Stimulated activated CD8-positive, alpha-beta memory T cell treated with anti-CD3 and anti-CD28 coated beads, Interleukin-7, amount 100 ng/mL, for 24 hours (primary cell): ENCODE data around the gene MYO3B.
"Not testable (repeated sequence)": the region's sequence is repeated elsewhere in the genome, so short reads cannot be mapped to it uniquely, and the experiment has no call there.

Experiments
- DNase-seq: peaks from one replicate; pipeline ENCODE4 v3.0.0-alpha.2; 2020; ENCODE audit warnings: low read depth

Gene MYO3B

DNA sequence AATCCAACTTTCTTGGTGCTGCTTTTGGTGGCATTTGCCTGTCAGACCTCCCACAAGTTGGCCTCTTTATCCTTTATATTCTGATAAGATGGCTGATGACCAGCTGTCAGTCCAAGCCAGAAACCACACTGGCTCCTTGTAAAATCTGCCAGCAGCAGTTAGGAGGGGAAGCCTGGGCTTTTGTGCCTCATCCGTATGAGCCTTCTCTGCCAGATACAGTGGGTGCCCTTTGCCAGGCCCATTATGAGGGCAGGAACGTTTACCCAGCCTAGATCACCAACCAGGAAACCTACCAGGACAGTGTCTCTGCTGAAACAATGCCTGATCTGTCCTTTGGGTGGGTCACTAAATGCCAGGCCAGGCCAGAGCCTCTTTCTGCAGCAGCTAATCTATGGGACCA lies 334.3 kb downstream of the MYO3B start:
- no peak for DNase-seq

DNA sequence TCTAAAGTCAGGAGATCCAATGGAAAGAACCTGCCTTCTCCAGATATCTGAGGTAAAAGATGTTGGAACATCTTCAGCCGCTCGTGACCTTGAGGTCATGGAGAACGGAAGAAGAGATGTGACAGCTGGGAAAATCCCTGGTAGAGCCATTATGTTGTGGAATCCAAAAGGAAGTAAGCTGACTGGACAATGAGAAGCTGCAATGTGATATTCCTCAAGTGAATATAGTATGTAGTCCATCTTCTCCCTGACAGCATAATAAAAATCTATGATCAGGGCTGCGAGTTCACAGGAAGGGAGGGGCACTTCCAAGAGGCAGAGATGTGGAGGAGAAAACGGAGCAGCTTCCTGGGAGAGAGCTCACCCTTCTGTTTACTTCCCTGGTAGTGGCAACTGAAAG lies 336.2 kb downstream of the MYO3B start:
- DNase-seq = no peak

GRCh38 chr2:170517538-170517937 lies 339.6 kb downstream of the MYO3B start:
- no peak for DNase-seq

DNA sequence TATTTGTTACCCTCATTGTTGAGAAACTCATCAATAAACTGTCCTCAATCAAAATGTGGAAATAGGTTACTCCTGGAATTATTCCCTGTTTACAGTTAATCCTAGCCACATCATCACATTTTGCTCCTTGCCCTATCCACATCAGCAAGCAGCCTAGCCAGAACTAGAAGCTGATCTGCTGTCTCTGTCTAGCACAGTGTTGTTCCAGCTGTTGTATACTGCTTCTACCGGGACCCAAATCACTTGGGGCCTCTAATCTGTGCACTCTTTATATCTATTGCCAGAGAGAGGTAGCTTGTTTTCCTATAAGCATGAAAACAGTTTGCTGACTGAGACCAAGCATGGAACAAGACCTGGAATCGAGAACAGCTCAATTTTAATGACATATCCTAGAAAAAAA lies 341.0 kb downstream of the MYO3B start:
- DNase-seq = no peak

DNA sequence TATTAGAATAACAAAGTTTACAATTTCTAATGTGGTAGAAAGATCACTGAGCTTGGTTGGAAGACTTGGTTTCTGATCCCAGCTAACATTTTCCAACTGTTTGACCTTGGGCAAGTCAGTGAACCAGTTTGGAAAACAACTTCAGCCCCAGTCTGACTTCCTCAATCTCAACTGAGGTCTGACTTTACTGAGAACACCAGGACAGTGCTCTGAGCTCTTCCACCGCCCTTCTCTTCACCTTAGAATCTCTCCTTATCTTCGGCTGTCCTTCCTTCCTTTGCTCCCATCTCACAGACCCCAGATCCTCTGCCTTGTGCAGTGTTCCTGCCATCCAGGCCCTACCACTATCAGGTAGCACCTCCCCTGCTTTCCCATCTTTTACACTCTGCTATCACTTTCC lies 343.4 kb downstream of the MYO3B start:
- DNase-seq = no peak

DNA sequence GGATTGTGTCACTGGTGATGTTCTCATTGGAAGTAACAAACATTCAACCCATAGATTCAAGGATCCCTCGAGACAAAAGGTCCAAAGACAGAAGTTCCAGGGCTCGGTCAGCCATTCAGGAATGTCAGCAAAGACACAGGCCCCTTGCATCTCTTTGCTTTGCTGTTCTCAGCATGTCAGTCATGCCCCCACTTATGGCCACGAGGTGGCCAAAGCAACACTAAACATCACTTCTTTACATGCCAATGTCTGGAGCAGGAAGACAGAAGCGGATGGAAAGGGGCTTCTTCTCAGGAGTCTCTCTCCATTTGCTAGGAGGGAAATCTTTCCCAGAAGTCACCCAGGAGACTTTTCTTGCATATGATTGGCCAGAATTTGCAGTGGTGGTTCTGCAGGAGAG lies 345.6 kb downstream of the MYO3B start:
- no peak for DNase-seq

DNA sequence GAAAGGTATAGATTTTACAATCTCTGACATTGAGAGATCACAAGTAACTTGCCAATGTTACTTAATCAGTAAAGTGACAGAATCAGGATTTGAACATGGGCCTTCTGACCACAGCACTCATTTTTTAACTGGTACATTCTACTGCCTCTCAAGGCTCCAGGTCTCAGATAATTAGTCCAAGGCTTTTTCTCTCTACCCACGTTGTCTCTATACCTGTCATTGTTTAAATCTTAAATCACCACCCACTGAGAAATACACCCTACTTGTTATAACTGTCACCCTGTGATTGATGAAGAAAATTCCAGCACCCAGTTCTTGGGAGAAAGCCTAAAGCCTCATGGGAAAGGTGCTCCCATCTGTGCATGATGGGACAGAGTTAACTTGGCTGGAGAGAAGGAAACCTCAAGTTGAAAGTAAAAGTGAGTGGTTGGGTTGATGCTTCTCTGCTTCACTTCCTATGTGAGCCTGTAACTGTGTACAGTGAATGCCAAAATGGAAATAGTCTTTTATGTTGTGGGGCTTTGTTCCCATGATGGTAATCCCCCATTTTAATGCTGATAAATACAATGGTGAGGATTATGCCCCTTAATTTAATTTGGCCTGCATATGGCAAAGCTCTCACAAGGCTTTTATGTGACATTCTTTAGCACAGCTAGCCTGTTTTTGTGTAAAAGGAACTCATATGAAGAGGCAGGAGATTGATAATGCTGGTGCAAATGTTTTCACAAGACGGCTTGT lies 347.1 kb downstream of the MYO3B start:
- DNase-seq = no peak

- no peak for DNase-seq
Measured at GRCh38 chr2:170525566-170525900, 347.6 kb downstream of the MYO3B start.

- no peak for DNase-seq
Measured at GRCh38 chr2:170530284-170530745, 352.4 kb downstream of the MYO3B start.

- DNase-seq = no peak
Measured at GRCh38 chr2:170530803-170531564, 353.0 kb downstream of the MYO3B start.

DNA sequence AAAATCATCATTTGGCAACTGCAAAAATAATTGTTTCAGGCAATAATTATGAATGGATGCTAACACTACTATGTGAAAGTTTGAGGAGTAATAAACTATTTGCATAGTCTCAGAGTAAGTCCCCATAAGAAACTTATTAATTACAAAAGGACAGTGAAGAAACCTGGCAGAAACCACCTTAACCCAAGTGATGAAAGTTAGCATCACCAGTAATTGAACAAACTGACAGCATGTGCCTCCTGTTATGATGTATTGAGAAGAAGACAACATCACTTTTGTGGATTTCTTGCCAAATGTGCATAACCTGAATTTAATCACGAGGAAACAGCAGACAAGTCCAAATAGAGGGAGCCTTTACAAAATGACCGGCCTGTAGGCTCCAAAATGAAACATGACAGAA lies 353.9 kb downstream of the MYO3B start:
- DNase-seq = no peak

- DNase-seq = no peak
Measured at GRCh38 chr2:170533156-170533555, 355.2 kb downstream of the MYO3B start.

- DNase-seq = no peak
Measured at GRCh38 chr2:170535552-170535951, 357.6 kb downstream of the MYO3B start.

DNA sequence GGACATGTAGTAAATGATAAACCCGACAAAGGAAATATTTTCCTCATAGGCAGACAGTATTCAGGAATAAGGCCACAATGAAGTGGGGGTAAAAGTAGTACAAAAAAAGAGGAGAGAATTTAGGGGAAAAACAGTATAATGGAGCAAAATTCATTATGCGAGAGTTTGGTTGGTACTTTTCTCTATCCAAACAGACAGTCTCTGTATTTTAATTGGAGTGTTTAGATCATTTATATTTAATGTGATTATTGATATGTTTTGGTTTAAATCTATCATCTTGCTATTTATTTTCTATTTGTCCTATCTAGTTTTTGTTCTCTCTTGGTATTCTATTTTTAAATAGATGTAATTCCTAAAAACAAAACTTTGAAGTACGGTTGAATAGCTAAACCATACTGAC lies 366.9 kb downstream of the MYO3B start:
- DNase-seq = no peak

DNA sequence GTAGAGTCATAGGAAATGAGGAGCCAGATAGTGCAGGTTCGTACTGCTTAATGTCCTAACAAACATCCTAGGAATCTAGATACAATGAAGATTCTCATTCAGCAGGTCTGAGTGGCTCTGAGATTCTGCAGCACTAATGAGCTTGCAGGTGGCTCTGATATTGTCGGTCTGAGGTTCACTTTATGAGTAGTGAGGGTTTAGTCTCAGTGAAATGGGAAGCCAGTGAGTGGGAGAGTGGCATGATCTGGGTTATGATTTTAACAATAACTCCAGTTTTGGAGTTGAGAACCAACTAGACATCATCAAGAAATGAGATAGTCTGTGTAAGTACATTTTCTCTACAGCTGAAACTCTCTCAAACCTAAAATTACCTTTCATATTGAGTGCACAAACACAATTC lies 370.4 kb downstream of the MYO3B start:
- no peak for DNase-seq

GRCh38 chr2:170550501-170550900 lies 372.6 kb downstream of the MYO3B start:
- DNase-seq = no peak

DNA sequence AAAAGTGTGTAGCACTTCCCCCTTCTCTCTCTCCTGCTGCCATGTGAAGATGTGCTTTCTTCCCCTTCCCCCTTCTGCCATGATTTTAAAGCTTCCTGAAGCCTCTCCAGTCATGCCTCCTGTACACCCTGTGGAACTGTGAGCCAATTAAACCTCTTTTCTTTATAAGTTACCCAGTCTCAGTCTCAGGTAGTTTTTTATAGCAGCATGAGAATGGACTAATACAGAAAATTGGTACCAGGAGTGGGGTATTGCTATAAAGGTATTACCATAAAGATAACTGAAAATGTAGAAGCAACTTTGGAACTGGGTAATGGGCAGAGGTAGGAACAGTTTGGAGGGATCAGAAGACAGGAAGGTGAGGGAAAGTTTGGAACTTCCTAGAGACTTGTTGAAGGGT lies 374.0 kb downstream of the MYO3B start:
- DNase-seq = not testable (repeated sequence)

- no peak for DNase-seq
Measured at GRCh38 chr2:170553748-170554147, 375.8 kb downstream of the MYO3B start.

DNA sequence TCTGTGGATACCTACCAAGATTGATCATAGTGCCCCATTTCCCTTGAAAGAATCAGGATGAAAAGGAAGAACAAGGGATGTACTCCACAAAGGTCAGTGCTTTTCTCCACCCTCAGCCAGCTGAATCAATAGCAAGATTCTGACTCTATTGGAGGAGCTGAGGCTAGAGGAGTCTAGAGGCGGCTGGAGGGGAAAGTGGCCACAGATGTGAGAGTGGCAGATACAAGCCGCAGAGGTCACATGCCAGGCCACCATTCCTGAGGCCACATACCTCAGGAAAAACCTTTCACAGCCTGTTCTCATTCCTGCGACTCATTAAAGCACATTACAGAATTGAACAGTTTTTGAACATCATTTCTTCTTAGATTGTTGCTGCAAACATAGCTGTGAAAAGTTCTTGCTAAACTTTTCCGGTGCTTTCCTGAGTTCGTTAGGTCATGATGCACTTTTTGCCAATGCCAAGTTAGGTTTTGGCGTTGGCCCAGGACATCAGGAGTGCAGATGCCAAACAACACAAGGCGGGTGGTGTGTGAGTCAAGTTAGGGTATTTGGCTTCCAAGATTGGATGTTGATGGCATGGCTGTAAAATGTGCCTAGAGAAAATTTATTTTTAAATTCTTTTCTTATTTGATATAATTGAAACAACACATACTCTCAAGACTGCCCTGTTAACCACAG lies 376.5 kb downstream of the MYO3B start:
- no peak for DNase-seq

GRCh38 chr2:170562928-170563327 lies 385.0 kb downstream of the MYO3B start:
- DNase-seq = no peak

DNA sequence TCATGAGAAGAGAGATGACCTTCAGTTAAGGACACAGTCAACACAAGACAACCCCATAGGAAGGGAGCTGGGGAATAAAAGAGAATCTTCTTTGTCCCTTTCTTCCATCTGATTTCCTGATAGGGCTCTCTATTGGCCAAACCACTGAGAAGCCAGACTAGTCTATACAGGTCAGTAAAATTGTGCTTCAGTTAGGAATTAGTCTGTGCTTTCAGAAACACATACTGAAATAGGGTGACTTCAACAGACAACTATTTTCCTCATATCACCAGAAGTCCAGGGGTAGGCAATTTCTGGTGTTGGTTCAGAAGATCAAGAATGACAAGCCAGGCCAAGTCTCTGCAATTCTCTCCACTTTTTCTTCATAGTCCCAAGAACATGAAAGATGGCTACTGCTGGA lies 385.5 kb downstream of the MYO3B start:
- DNase-seq = no peak

DNA sequence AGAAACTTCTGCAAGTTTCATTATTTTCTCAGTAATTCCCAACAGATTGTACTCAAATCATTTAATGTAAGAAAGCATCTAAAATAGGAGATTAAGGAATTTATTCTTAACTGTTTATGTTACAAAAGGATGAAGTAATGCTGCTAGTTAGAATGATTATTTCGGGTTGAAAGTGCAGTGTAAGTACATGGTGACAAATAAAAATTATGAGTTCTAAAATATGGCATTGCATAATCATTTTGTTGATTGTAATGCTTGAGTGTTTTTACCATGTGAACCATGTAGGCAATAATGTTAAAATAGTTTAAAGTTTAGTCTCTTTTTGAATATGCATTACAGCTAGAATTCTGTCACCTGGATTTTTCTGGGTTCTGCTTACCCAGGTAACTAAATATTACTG lies 388.2 kb downstream of the MYO3B start:
- no peak for DNase-seq

- DNase-seq = no peak
Measured at GRCh38 chr2:170567429-170567828, 389.5 kb downstream of the MYO3B start.
